ENCODE results near the gene C11orf65. TPM values are rescaled to one million over a fixed set of nuclear protein-coding genes. Genes with fewer than 3 reads are reported as not detected.

The C11orf65 gene
- total RNA-seq, 3 donors from 2014 or later (not counting 1 experiment from before 2014, with no cell fraction given), result 0.14 to 0.68 (median 0.45) TPM

DNA sequence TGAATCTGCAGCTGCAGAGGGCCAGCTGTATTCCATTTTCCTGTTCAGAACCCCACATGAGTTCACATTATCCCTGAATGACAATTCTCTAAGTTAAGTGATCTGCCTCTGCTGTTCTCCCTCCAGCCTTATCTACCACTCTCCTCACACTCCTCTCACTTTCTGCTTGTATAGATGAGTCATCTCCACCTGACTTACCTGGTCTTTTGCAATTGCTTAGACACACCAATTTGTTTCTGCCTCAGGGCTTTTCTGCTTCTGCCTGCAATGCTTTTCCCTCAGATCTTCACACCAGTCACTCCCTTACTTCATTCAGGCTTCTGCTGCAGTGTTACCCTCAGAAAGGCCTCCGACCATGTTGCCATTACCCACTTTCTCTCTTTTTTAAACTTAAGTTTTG is 126.4 kb downstream of the C11orf65 start:
- H3K36me3 Mint-ChIP-seq, result peaks cover 16% of the 10 kb centered on the region
- Histone ChIP-seq H3K4me1 (ENCODE audit: control insufficient read depth, insufficient read depth, low read length) (no peaks in the 10 kb centered on the region), H3K36me3 (ENCODE audit: control insufficient read depth, insufficient read depth, low read length) (peaks cover 54% of the 10 kb centered on the region), H3K4me3 (ENCODE audit: low read length) (no peak overlapping the region), H3K27ac (ENCODE audit: low read length) (no peak overlapping the region), H3K9me3 (ENCODE audit: control insufficient read depth, insufficient read depth, low read length) (no peaks in the 10 kb centered on the region), H3K27me3 (ENCODE audit: control insufficient read depth, insufficient read depth, low read length) (no peaks in the 10 kb centered on the region)
- no peak for TF ChIP-seq CTCF (IDR thresholded peaks at IDR 0.05)
- WGBS (ENCODE audit: insufficient coverage), result no CpG with 5 or more reads among the region's 1 CpG
- no peaks in the 10 kb centered on the region for H3K9me3 Mint-ChIP-seq
- H3K27me3 Mint-ChIP-seq (ENCODE audit: low read depth in 2 of 2), result no peaks in the 10 kb centered on the region
- DNase-seq (no peak), ATAC-seq (no peak)
- intact Hi-C loops (cut with micrococcal nuclease), result no loop called here
- peak overlapping the region; percentile 2 to 4 for H3K27ac Mint-ChIP-seq
- no peak overlapping the region for H3K4me3 Mint-ChIP-seq
- peaks cover 0 to 23% of the 10 kb centered on the region in 2 donors for H3K4me1 Mint-ChIP-seq

DNA sequence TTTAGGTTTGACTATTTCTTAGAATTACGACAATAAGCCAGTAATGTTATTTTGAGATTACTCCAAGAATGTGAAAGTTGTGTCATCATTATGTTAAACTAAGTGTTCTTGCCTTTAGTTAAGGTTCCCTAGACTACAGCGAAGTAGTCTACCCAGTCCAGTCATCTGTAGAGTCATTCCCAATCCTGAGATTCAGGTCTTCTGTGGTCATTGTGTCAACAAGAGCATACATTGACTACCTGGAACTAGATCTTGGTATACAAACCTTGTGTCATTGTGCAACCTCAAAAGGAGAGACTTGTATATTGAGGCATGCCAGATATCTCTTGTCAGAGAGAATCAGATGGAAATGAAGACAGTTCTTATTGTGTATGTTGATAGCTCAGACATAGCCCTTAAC is 128.6 kb downstream of the C11orf65 start:
- TF ChIP-seq CTCF (IDR thresholded peaks at IDR 0.05), result no peak
- H3K4me1 Mint-ChIP-seq, result peaks cover 0 to 11% of the 10 kb centered on the region in 2 donors
- Histone ChIP-seq H3K4me1 (ENCODE audit: control insufficient read depth, insufficient read depth, low read length) (no peaks in the 10 kb centered on the region), H3K36me3 (ENCODE audit: control insufficient read depth, insufficient read depth, low read length) (peaks cover 62% of the 10 kb centered on the region), H3K27me3 (ENCODE audit: control insufficient read depth, insufficient read depth, low read length) (no peaks in the 10 kb centered on the region), H3K27ac (ENCODE audit: low read length) (no peak overlapping the region), H3K9me3 (ENCODE audit: control insufficient read depth, insufficient read depth, low read length) (no peaks in the 10 kb centered on the region), H3K4me3 (ENCODE audit: low read length) (no peak overlapping the region)
- ATAC-seq (no peak), DNase-seq (no peak)
- 89% methylated on average over 2 of the region's 2 CpGs for WGBS (ENCODE audit: insufficient coverage)
- H3K27me3 Mint-ChIP-seq (ENCODE audit: low read depth in 2 of 2), result no peaks in the 10 kb centered on the region
- peak overlapping the region; percentile 37 to 69 for H3K27ac Mint-ChIP-seq
- intact Hi-C loops (cut with micrococcal nuclease), result loop anchor here (10.0 kb wide), 1 partner anchor 164 kb away; no protein-coding TSS in a partner anchor
- peaks cover 38% of the 10 kb centered on the region for H3K36me3 Mint-ChIP-seq
- H3K4me3 Mint-ChIP-seq, result no peak overlapping the region
- H3K9me3 Mint-ChIP-seq, result no peaks in the 10 kb centered on the region

GRCh38 chr11:108333403-108333899 is 133.9 kb downstream of the C11orf65 start:
- H3K36me3 Mint-ChIP-seq, result peaks cover 71% of the 10 kb centered on the region
- H3K27me3 ChIP-seq (ENCODE audit: control insufficient read depth, insufficient read depth, low read length), result no peaks in the 10 kb centered on the region
- H3K27me3 Mint-ChIP-seq (ENCODE audit: low read depth in 2 of 2), result no peaks in the 10 kb centered on the region
- ATAC-seq (no peak), DNase-seq (no peak)
- WGBS (ENCODE audit: insufficient coverage), result 100% methylated on average over 2 of the region's 2 CpGs
- H3K27ac Mint-ChIP-seq, result peak overlapping the region; percentile 20 to 26
- peaks cover 5 to 12% of the 10 kb centered on the region in 2 donors for H3K4me1 Mint-ChIP-seq
- H3K9me3 ChIP-seq (ENCODE audit: control insufficient read depth, insufficient read depth, low read length), result no peaks in the 10 kb centered on the region
- intact Hi-C loops (cut with micrococcal nuclease), result loop anchor here (10.0 kb wide), 1 partner anchor 159 kb away; no protein-coding TSS in a partner anchor
- no peak overlapping the region for H3K27ac ChIP-seq (ENCODE audit: low read length)
- H3K4me3 Mint-ChIP-seq, result no peak overlapping the region
- peaks cover 97% of the 10 kb centered on the region for H3K36me3 ChIP-seq (ENCODE audit: control insufficient read depth, insufficient read depth, low read length)
- no peaks in the 10 kb centered on the region for H3K9me3 Mint-ChIP-seq
- no peak for TF ChIP-seq CTCF (IDR thresholded peaks at IDR 0.05)
- H3K4me1 ChIP-seq (ENCODE audit: control insufficient read depth, insufficient read depth, low read length), result no peaks in the 10 kb centered on the region
- H3K4me3 ChIP-seq (ENCODE audit: low read length), result no peak overlapping the region

Other genes with a start within 250 kb of the C11orf65 start
- gene NPAT, start 244.9 kb downstream of the C11orf65 start, total RNA-seq, result 10 to 100 TPM; 34.8 to 42.6 (median 36.1) TPM
- 100 to 1,000 TPM; 502 to 568 (median 539) TPM for gene ATM, start 244.5 kb downstream of the C11orf65 start, total RNA-seq
- 10 to 100 TPM in 2 of 3 donors, 1 to 10 TPM in 1; 9.1 to 12.8 (median 10.8) TPM for gene POGLUT3, start 30.9 kb upstream of the C11orf65 start, total RNA-seq
- 1 to 10 TPM; 1.5 to 5.4 (median 2.6) TPM for gene EXPH5, start 126.2 kb upstream of the C11orf65 start, total RNA-seq
- 10 to 100 TPM; 23.4 to 30.9 (median 24.9) TPM for gene DDX10, start 197.5 kb upstream of the C11orf65 start, total RNA-seq

Data from natural killer cell (primary cell).